HFFc6 (cell line): ENCODE results near the gene PCDHGB5. TPM values are rescaled to one million over a fixed set of nuclear protein-coding genes. Genes with fewer than 3 reads are reported as not detected.
"Not testable (repeated sequence)": the region's sequence is repeated elsewhere in the genome, so short reads cannot be mapped to it uniquely, and the experiment has no call there.

Experiments
- DNase-seq: peaks from one replicate; pipeline ENCODE4 v3.0.0-alpha.2; 2018
- H3K27ac Mint-ChIP-seq: 2 replicates; pipeline ENCODE4 v1.8.0; 2020; ENCODE audit warnings: mild to moderate bottlenecking, mixed read lengths
- H3K27me3 Mint-ChIP-seq: 2 replicates; pipeline ENCODE4 v1.8.0; 2021; ENCODE audit warnings: mild to moderate bottlenecking, moderate library complexity, mixed read lengths; ENCODE audit not compliant: insufficient read depth
- H3K36me3 Mint-ChIP-seq: 2 replicates; pipeline ENCODE4 v1.8.0; 2021; ENCODE audit warnings: low read depth, mixed read lengths
- H3K4me1 Mint-ChIP-seq: 2 replicates; pipeline ENCODE4 v1.8.0; 2020; ENCODE audit warnings: low read depth, mixed read lengths
- H3K4me3 Mint-ChIP-seq: 2 replicates; pipeline ENCODE4 v1.8.0; 2020; ENCODE audit warnings: mild to moderate bottlenecking, moderate library complexity, mixed read lengths
- H3K9me3 Mint-ChIP-seq: 2 replicates; pipeline ENCODE4 v1.8.0; 2020; ENCODE audit warnings: mild to moderate bottlenecking, mixed read lengths
- CTCF ChIP-seq: fragments of 200-600 bp; sonication (generic); IDR thresholded peaks from 2 replicates; pipeline ENCODE4 v1.5.0; 2021; ENCODE audit warnings: antibody characterized with exemption, mild to moderate bottlenecking
- total RNA-seq, 6 experiments: library from RNA; stranded (reverse); fragmentation: NEBNext Ultra II Directional; extraction: Animal tissue kit (Norgen Biotek cat#: 25700); gene quantifications; 2 replicates in 1 of 6; 3 replicates in 5 of 6; pipeline ENCODE4 v1.2.3, GENCODE V29; 2021

Gene PCDHGB5
- total RNA-seq, 6 experiments from 2014 or later, result 8.8 to 14.6 (median 9.6) TPM

- peaks cover 4% of the 10 kb centered on the region for H3K4me1 Mint-ChIP-seq
- H3K27me3 Mint-ChIP-seq, result peaks cover 2% of the 10 kb centered on the region; the same call in 1 of the 2 replicates
- TF ChIP-seq CTCF, result peak; percentile 73
- H3K36me3 Mint-ChIP-seq, result peaks cover 45% of the 10 kb centered on the region
- DNase-seq, result peak; percentile 26
- no peak within 1 kb of the TSS for H3K27ac Mint-ChIP-seq
- H3K9me3 Mint-ChIP-seq, result peaks cover 38% of the 10 kb centered on the region
- 0 out of 2 replicates have a peak within 1 kb of the TSS, but pooled peaks have one; percentile 20 for H3K4me3 Mint-ChIP-seq
These were observed 15.2 kb downstream of the PCDHGB5 start, which contains the start of gene PCDHGA10 for GRCh38 chr5:141412854-141413539. Gene PCDHGA10, plus strand, starts transcription at chr5:141412987. Its CDS starts 189 bp downstream, at chr5:141413176.

GRCh38 chr5:141413540-141414069 is 15.9 kb downstream of the PCDHGB5 start:
- Mint-ChIP-seq H3K9me3 (peaks cover 38% of the 10 kb centered on the region), H3K36me3 (peaks cover 45% of the 10 kb centered on the region), H3K27ac (no peak overlapping the region), H3K27me3 (peaks cover 2% of the 10 kb centered on the region; the same call in 1 of the 2 replicates), H3K4me3 (no peak overlapping the region), H3K4me1 (peaks cover 10% of the 10 kb centered on the region)
- no peak for TF ChIP-seq CTCF
- no peak for DNase-seq

- peaks cover 33% of the 10 kb centered on the region for H3K9me3 Mint-ChIP-seq
- peaks cover 14% of the 10 kb centered on the region for H3K4me1 Mint-ChIP-seq
- peaks cover 43% of the 10 kb centered on the region for H3K36me3 Mint-ChIP-seq
- not testable (repeated sequence) for H3K4me3 Mint-ChIP-seq, H3K27me3 Mint-ChIP-seq, DNase-seq, H3K27ac Mint-ChIP-seq
These were observed 17.0 kb downstream of the PCDHGB5 start for GRCh38 chr5:141414548-141415274.

GRCh38 chr5:141415275-141415618 is 17.5 kb downstream of the PCDHGB5 start:
- H3K27me3 Mint-ChIP-seq, DNase-seq, H3K27ac Mint-ChIP-seq, H3K4me3 Mint-ChIP-seq: not testable (repeated sequence)
- peaks cover 14% of the 10 kb centered on the region for H3K4me1 Mint-ChIP-seq
- H3K36me3 Mint-ChIP-seq, result peaks cover 45% of the 10 kb centered on the region
- peaks cover 32% of the 10 kb centered on the region for H3K9me3 Mint-ChIP-seq

- peaks cover 61% of the 10 kb centered on the region for H3K36me3 Mint-ChIP-seq
- H3K4me3 Mint-ChIP-seq, result peak within 1 kb of the TSS; percentile 90
- H3K4me1 Mint-ChIP-seq, result peaks cover 25% of the 10 kb centered on the region
- peak; percentile 86 for TF ChIP-seq CTCF
- DNase-seq, result peak; percentile 83
- peak within 1 kb of the TSS; percentile 79; the same call in 1 of the 2 replicates for H3K27ac Mint-ChIP-seq
- peaks cover 50% of the 10 kb centered on the region for H3K9me3 Mint-ChIP-seq
- H3K27me3 Mint-ChIP-seq, result not testable (repeated sequence)
These were observed 19.9 kb downstream of the PCDHGB5 start, which contains the start of gene PCDHGB7 for GRCh38 chr5:141417494-141418172. Gene PCDHGB7, plus strand, starts transcription at chr5:141417677. Its CDS starts 183 bp downstream, at chr5:141417860.
